HG03045 (cell line): Measurements from ENCODE around the gene CSRNP2.
"Not testable (repeated sequence)": the region's sequence is repeated elsewhere in the genome, so short reads cannot be mapped to it uniquely, and the experiment has no call there.

Experiments
- ATAC-seq: cut with Tn5 transposase; IDR thresholded peaks from one replicate; pipeline ENCODE4 v1.9.1; 2021; ENCODE audit warnings: mild to moderate bottlenecking, moderate library complexity; ENCODE audit not compliant: unreplicated experiment

Gene CSRNP2

DNA sequence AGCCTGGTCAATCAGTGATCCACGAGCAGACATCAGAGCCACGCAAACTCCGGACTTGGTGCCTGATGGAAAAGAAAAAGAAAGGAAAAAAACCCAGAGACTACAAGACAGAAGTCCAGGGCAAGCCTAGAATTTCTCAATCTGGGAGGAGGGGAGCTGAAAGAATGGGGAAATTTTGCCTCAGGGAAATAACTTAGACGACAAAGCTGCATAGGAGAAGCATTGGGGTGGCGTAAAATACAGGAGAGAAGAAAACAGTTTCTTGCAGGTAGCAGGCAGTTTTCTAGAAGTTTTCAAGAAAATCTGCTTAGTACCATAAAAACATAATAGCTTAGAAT, 54.6 kb downstream of the CSRNP2 start:
- ATAC-seq, result no peak

DNA sequence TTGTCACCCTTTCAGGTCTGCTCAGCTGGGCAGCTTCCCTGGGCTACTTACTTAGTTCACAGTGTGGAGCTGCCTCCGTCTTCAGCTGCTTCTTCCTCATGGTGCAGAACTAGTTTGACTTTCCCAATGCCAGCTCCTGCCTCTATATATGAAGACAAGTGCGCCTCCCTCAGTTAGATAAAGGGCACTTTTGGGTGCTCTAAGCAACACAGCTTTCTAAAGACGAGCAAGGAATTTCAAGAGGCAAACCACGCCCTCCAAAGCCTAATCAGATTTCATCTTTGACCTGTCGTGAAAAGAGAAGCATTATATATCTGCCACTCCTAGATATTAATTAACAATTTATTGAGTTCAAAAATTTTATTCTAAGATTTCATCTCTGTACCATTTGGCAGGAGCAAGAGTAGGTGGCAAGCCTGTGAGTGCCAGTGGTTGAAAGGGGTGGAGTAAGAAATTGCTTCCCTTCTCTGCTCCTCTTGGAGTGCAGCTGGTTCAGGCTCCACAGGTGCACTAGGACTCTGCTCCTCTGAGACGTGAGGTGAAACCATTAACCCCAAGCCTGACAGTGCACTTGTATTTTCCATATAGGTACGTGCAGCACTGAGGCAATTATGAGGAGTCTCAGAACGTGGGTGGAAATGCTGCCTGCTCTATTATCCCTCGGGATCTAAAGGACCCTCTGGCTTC, 55.1 kb downstream of the CSRNP2 start:
- no peak for ATAC-seq

DNA sequence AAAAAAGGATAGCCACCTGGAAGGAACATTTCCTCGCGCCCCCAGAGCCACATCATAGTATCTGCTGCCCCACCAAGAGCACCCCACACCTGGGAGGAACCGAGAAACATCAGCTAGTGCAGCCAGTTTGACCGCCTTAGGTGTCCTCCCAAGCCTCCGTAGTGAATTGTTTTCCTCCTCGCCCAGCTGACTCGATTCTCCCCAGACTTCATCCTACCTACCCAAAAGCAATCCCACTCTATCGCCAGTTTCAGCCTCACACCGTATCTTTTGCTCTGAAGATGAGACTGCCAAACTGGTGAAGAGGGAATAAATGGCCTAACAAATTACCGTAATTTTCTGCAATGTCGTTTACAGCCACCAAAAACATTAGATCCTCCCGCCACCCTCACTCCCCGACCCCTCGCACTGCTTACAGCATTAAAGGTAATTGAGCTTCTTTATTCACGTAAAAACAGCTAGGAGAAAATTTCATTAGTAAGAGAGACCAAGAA, 56.0 kb downstream of the CSRNP2 start:
- ATAC-seq, result no peak

DNA sequence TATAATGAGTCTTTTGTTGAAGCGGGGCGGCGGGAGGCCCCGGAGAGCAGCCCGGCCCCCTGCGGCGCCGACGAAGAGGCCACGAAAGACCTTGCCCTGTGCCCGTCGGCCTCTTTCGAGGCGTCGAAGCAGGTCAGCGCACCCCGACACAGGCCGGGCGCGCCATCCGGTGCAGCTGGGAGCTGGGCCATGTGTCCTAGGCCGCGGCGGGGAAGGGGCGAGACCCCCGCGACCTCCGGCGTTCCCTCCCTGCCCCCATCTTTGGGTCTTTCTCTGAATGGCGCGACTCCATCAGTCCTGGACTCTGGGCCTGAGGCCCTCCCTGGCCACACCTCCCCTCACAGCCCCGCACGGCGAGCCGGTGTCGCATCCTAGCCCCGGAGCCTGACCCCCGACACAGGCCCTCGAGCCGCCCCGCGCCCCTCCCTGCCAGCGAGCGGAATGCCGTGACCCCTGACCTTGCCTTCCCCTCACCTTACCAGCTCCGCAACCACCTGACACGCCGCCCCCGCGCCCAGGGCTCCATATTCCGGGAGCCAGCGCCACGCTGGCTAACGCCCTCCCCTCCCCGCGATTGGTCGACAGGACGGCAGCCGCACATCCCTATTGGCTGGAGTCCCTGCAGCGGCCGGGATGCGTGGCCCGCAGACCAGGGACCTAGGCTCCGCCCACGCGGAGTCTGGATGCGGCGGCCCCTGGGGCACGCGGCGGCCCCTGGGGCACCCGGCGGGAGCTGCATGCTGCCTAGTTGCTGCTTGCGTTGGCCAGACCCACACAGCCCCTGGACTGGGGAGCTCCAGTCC, 57.4 kb downstream of the CSRNP2 start, which contains the start of gene SLC11A2:
SLC11A2 (minus strand) TSS at position 549 of the 803 bp plus-strand sequence. CDS start 15,656 bp downstream, outside the sequence.
- peak; percentile 96 for ATAC-seq

DNA sequence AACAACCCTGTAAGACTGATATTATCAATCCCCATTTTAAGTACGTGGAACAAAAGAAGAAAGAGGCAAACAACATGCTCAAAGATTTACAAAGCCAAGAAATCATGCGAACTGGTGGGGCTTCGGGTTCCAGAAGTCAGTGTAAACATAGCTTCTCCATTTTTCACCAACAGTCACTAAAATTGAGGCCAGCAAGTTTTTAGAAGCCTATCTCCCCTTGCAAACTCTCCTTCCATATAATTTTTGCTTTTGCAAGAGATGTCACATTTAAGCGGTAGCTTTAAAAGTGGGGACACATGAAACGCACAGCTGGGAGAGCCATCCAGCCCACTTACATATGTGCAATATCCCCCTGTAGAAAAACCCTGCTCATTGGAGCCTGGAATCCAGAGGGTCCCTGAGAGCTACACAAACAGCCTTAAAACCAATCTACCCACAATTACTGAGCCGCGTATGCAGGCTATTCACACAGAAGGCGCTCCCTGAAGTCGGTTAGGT, 58.0 kb downstream of the CSRNP2 start:
- peak; percentile 6 for ATAC-seq

DNA sequence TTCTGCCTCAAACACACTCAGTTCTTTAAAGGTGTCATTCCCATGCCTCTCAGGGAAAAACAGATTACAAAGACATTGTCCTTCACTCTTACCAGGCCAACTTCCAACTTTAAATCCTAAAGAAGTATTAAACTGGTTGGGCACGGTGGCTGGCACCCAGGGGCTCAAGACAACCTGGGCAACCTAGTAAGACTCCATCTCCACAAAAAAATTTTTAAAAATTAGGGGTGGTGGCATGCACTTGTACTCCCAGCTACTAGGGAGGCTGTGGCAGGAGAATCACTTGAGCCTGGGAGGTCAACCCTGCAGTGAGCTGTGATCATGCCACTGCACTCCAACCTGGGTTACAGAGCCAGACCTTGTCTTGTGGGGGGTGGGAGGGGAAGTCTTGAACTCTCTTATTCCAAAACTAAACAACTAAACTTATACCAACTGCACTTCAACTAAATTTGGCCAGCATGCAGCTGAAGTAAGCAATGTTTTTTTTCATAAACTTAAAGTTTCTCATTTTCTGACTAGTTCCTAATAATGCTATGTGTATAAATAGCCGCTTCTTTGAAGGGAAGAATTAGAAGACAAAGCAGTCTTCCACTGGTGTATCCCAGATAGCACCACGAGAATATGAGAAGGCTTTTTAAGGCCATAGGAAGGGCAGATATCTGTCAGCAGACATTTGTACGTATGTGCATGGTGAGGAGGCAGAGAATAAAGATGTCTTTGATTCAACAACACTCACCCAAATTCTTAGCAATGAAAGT, 59.6 kb downstream of the CSRNP2 start:
- ATAC-seq, result no peak

DNA sequence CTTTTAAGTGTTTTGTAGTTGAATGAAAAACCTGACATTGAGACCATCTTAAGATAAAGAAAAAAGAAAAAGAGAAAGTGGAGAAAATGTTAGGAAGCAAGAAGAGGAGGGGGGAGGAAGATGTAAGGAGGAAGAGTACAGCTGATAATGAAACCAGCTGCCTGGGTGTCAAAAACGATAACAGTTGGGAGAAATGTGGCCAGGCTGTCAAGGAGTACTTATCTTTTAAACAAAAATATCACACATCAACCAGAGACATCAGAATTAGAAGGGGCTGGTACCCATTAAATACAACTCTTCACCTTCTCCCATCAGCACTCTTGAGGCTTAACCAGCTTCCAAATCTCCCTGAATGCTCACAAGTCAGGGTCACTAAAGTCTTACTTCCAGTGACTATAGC, 61.7 kb downstream of the CSRNP2 start:
- no peak for ATAC-seq

DNA sequence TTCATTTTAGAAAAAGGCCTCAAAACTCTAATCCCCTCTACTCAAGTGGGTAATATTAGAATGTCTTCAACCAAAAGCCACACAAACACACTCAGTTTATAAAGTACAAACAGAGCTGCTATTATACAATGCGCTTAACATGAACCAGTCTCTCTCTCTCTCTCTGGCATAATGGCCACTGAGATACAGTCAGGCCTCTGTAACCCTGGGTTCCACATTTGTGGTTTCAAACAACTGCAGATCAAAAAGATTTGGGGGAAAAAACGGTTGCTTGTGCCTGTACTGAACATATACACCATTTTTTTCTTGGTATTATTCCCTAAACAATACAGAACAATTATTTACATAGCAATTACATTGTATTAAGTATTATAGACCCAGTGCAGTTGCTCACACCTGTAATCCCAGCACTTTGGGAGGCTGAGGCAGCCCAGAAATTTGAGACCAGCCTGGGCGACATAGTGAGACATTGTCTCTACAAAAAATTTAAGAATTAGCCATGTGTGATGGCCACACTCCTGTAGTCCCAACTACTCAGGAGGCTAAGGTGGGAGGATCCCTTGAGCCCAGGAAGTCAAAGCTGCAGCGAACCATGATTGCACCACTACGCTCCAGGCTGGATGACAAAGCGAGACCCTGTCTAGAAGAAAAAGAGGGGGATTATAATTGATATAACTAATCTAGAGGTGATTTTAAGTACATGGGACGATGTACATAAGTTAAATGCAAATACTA, 62.8 kb downstream of the CSRNP2 start:
- ATAC-seq, result no peak

GRCh38 chr12:51019927-51020326, 63.5 kb downstream of the CSRNP2 start:
- ATAC-seq, result no peak

DNA sequence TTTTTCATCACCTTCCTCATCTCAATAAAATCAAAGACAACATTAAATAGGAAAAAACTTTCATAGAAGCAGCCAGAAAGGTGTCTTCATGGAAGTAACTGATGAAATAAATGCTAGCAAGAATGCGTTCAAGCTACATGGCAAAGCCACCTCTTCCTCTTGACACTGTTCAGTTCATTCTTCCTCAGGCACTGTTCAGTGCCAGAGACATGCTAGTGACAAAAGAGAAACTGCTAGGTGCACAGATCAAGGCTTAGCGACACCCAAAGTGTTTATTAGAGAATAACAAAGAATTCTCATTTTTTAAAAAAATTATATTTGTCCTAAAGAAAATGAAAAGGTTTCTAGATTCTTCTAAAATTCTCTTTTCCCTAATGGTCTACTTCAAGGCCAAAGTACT, 64.4 kb downstream of the CSRNP2 start:
- no peak for ATAC-seq

DNA sequence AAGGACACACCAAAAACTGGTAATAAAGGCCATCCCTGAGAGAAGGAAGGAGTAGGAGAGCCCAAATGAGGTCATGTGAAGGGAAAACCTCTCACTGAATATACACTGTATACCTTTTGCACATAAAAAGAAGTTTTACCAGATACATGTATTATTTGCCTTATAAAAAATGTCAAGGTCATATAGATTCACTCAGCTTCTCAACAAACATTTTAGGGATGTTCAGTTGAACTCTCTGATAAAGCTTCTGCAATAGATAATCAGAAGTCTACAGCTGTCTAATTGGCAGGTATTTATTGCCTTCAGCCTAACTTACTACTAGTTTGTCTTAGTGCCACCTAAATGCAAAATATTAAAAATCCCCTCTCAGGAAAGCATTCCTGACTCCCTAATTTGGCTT, 65.9 kb downstream of the CSRNP2 start:
- no peak for ATAC-seq

GRCh38 chr12:51014467-51014866, 68.9 kb downstream of the CSRNP2 start:
- not testable (repeated sequence) for ATAC-seq

DNA sequence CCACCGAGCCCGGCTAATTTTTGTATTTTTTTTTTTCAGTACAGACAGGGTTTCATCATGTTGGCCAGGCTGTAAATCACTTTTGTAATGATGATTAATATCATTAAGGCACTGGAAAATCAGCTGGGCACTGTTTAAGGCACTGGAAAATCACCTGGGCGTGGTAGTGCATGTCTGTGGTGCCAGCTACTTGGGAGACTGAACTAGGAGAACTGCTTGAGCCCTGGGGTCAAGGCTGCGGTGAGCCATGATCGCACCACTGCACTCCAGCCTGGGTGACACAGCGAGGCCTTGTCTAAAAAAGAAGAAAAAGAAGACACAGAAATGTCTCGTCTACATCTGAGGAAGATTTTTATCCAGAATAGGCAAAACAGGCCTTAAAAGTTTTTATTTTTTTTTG, 70.0 kb downstream of the CSRNP2 start:
- no peak for ATAC-seq

DNA sequence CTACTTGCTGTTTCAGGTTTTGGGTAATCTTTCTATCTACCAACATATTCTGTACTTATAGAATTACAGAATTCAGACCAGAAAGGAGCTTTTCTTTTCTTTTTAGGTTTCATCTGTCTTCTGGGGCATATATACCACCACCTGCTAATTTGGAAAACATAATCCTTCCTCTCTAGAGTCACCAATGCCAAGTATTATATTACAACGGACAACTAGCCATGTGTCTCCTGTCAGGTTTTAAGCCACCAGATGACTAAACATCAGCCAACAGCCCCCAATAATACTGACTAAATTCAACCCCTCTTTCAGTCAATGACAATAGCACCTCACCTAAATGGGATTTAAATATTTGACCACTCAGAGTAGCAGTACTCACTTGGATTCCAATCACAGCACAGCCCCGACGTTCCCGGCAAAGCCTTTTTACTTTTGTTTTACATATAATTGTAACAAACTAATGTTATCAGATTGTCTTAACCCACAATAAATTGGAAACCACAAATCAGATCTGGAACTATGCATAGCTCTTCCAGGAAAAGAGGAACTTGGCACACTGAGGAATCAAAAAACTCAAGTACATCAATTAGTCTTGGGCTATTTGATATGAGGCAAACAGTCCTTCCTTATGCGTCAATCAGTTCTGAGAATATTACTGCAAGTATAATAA, 70.7 kb downstream of the CSRNP2 start:
- ATAC-seq, result no peak

DNA sequence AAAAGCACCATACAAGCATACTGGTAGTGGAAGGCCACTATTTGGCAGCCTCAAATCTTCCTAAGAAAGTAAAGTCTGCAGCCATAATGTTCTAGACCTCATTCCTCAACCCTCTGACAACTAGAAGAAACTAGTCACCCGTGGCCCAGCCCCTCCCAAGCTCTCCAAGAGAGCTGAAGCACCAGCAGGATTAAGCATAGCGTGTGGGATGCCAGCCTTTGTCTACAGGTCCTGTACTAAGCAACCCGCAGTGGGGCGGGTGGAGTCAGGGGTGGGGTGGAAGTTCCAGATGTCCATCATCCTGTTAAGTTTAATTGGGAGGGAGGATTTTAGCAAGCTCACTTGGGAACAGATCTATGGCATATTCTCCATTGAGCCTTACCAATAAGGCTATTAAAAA, 71.4 kb downstream of the CSRNP2 start:
- ATAC-seq, result no peak
